Measurements from ENCODE around the gene SAMD11. TPM values are rescaled to one million over a fixed set of nuclear protein-coding genes. Genes with fewer than 3 reads are reported as not detected.

SAMD11 gene
- total RNA-seq, 2 donors from 2014 or later, result 4.5 to 61.6 TPM

GRCh38 chr1:941015-941587 lies 17.4 kb downstream of the SAMD11 start:
- intact Hi-C loops (cut with DNase I), result no loop called here
- peak overlapping the region; percentile 32 to 41 for H3K27ac ChIP-seq
- H3K27me3 ChIP-seq (replicated peaks; ENCODE audit: insufficient read depth), result no peaks in the 10 kb centered on the region
- TF ChIP-seq, protein P1, sequence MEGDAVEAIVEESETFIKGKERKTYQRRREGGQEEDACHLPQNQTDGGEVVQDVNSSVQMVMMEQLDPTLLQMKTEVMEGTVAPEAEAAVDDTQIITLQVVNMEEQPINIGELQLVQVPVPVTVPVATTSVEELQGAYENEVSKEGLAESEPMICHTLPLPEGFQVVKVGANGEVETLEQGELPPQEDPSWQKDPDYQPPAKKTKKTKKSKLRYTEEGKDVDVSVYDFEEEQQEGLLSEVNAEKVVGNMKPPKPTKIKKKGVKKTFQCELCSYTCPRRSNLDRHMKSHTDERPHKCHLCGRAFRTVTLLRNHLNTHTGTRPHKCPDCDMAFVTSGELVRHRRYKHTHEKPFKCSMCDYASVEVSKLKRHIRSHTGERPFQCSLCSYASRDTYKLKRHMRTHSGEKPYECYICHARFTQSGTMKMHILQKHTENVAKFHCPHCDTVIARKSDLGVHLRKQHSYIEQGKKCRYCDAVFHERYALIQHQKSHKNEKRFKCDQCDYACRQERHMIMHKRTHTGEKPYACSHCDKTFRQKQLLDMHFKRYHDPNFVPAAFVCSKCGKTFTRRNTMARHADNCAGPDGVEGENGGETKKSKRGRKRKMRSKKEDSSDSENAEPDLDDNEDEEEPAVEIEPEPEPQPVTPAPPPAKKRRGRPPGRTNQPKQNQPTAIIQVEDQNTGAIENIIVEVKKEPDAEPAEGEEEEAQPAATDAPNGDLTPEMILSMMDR (IDR thresholded peaks at IDR 0.05), result no peak
- TF ChIP-seq POLR2A (IDR thresholded peaks at IDR 0.05), result no peak
- TF ChIP-seq POLR2AphosphoS5 (IDR thresholded peaks at IDR 0.05), result no peak
- WGBS, result 5% methylated on average over 36 of the region's 36 CpGs
- H3K36me3 ChIP-seq, result no peaks in the 10 kb centered on the region
- H3K9me3 ChIP-seq, result no peaks in the 10 kb centered on the region
- peaks cover 18% of the 10 kb centered on the region for H3K4me1 ChIP-seq (replicated peaks)
- DNase-seq (ENCODE audit: low spot score), result no peak
- H3K4me3 ChIP-seq, result peak overlapping the region in 1 of 2 donors; percentile 31

- Histone ChIP-seq H3K27ac (peak overlapping the region in 1 of 2 donors; percentile 41), H3K9me3 (no peaks in the 10 kb centered on the region), H3K4me1 (replicated peaks) (peaks cover 18% of the 10 kb centered on the region), H3K36me3 (no peaks in the 10 kb centered on the region), H3K4me3 (peak overlapping the region; percentile 21 to 31), H3K27me3 (replicated peaks; ENCODE audit: insufficient read depth) (no peaks in the 10 kb centered on the region)
- intact Hi-C loops (cut with DNase I), result no loop called here
- TF ChIP-seq, protein P1 (IDR thresholded peaks at IDR 0.05), result no peak
- TF ChIP-seq POLR2A (IDR thresholded peaks at IDR 0.05) (no peak), POLR2AphosphoS5 (IDR thresholded peaks at IDR 0.05) (no peak)
- DNase-seq (ENCODE audit: low spot score), result no peak
- WGBS, result 2% methylated on average over 63 of the region's 98 CpGs
Observed at GRCh38 chr1:941588-942383, 18.1 kb downstream of the SAMD11 start.

DNA sequence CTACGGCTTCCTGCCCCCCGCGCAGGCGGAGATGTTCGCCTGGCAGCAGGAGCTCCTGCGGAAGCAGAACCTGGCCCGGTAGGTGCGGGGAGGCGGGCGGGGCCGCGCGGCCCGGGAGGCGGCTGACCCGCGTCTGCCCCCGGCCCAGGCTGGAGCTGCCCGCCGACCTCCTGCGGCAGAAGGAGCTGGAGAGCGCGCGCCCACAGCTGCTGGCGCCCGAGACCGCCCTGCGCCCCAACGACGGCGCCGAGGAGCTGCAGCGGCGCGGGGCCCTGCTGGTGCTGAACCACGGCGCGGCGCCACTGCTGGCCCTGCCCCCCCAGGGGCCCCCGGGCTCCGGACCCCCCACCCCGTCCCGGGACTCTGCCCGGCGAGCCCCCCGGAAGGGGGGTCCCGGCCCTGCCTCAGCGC lies 18.7 kb downstream of the SAMD11 start:
- Histone ChIP-seq H3K9me3 (no peaks in the 10 kb centered on the region), H3K4me1 (replicated peaks) (peaks cover 18% of the 10 kb centered on the region), H3K36me3 (peaks cover 0 to 5% of the 10 kb centered on the region in 2 donors), H3K27me3 (replicated peaks; ENCODE audit: insufficient read depth) (no peaks in the 10 kb centered on the region), H3K27ac (peak overlapping the region; percentile 30 to 41), H3K4me3 (peak overlapping the region; percentile 21 to 31)
- TF ChIP-seq POLR2AphosphoS5 (IDR thresholded peaks at IDR 0.05), result no peak
- TF ChIP-seq, protein P1 (IDR thresholded peaks at IDR 0.05), result no peak
- TF ChIP-seq POLR2A (IDR thresholded peaks at IDR 0.05), result no peak
- intact Hi-C loops (cut with DNase I), result no loop called here
- 0% methylated on average over 6 of the region's 48 CpGs for WGBS
- DNase-seq (ENCODE audit: low spot score), result no peak

DNA sequence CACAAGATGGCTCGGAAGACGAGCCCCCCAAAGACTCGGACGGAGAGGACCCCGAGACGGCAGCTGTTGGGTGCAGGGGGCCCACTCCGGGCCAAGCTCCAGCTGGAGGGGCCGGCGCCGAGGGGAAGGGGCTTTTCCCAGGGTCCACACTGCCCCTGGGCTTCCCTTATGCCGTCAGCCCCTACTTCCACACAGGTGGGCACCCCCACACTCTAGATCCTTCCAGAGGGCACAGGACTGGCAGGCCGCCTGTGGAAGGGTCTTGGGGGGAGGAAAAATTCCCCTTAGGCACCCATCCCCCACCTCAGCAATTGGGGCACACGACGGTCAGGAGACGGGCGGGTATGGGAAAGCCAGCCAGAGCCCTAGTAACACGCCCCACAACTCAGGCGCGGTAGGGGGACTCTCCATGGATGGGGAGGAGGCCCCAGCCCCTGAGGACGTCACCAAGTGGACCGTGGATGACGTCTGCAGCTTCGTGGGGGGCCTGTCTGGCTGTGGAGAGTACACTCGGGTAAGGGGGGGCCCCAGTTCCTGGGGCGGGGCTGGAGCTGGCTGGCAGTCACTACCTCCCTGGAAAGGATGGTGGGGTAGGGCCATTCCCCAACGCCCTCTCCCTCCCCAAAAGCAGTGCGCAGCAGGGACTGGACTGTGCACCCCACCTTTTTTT lies 19.3 kb downstream of the SAMD11 start:
- intact Hi-C loops (cut with DNase I), result no loop called here
- DNase-seq (ENCODE audit: low spot score), result no peak
- Histone ChIP-seq H3K27ac (peak overlapping the region; percentile 30 to 41), H3K9me3 (no peaks in the 10 kb centered on the region), H3K4me3 (peak overlapping the region; percentile 21 to 31), H3K4me1 (replicated peaks) (peaks cover 18% of the 10 kb centered on the region), H3K27me3 (replicated peaks; ENCODE audit: insufficient read depth) (no peaks in the 10 kb centered on the region), H3K36me3 (peaks cover 0 to 11% of the 10 kb centered on the region in 2 donors)
- 16% methylated on average over 27 of the region's 27 CpGs for WGBS
- TF ChIP-seq POLR2A (IDR thresholded peaks at IDR 0.05) (no peak), POLR2AphosphoS5 (IDR thresholded peaks at IDR 0.05) (no peak)
- TF ChIP-seq, protein P1 (IDR thresholded peaks at IDR 0.05), result no peak

All from prostate gland (tissue), 2 donors.